ENCODE measurements around the gene NEK8.

DNA sequence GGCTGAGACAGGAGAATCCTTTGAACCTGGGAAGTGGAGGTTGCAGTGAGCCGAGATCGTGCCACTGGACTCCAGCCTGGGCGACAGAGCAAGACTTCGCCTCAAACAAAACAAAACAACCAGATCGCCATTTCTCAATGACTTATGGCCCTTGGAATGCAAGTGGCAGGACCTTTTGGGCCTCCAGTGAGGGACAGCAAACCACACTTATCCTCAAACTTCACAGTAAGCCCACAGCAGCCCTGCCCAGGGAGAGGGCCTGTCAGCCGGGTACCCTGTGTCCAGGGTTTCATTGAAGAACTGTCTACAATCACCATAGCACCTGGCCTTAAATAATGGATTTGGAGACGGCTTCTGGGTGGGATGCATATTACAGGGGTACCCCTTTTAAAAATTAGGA is 26.9 kb downstream of the NEK8 start:
- TF ChIP-seq EZH2 (IDR thresholded peaks at IDR 0.05; ENCODE audit: insufficient read depth, poor library complexity, severe bottlenecking) = no peak
- no peak for TF ChIP-seq EZH2phosphoT487 (IDR thresholded peaks at IDR 0.05; ENCODE audit: insufficient read depth, low read depth)
